ENCODE data around the gene SNAI3. TPM values are rescaled to one million over a fixed set of nuclear protein-coding genes. Genes with fewer than 3 reads are reported as not detected.

SNAI3 gene
- total and polyA plus RNA-seq, 9 of the 15 experiments (the other 6 are each of a cell fraction or from before 2014, with no cell fraction given): 0.04 to 4.1 (median 0.80) TPM; not detected in 1

DNA sequence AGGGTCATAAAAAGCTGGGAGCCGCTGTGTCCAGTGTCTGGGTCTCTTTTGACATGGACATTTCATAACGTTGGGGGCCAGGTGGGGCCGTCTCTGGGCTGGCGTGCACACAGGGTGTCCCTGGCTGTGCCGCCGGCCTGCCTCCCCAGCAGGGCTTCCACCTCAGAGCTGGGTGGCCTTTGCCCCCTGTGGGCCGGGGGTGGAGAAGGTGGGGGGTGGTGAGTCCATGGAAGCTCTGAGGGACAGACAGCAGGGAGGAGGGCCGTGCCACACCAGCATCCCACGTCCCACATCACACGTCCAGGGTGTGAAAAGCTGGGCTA, 908 bp upstream of the SNAI3 start:
- Histone ChIP-seq H3K9ac (ENCODE audit: insufficient read depth in 1 of 2, low read depth in 2 of 2, low read length in 2 of 2) (peak overlapping the region; percentile 13 to 20; a peak in 1 of 4 replicates), H3K4me3 (no peak overlapping the region), H2AFZ (ENCODE audit: low read depth, low read length) (peak overlapping the region; percentile 88; the same call in 1 of the 2 replicates), H3K27me3 (ENCODE audit: control insufficient read depth in 2 of 2, insufficient read depth in 2 of 2, low read length in 2 of 2) (no peaks in the 10 kb centered on the region), H3K4me2 (ENCODE audit: insufficient read depth, low read length) (peak overlapping the region; percentile 75), H4K20me1 (replicated peaks; ENCODE audit: control insufficient read depth, insufficient read depth, low read length) (no peaks in the 10 kb centered on the region; the same call in 1 of the 2 replicates), H3K9me1 (ENCODE audit: control insufficient read depth, insufficient read depth, low read length) (no peaks in the 10 kb centered on the region), H3K27ac (ENCODE audit: extremely low read depth, low read depth, low read length) (peak overlapping the region; percentile 44; the same call in 1 of the 3 replicates), H3K9me3 (replicated peaks; ENCODE audit: control insufficient read depth, insufficient read depth, low read depth, low read length) (no peaks in the 10 kb centered on the region), H3K36me3 (ENCODE audit: control insufficient read depth, insufficient read depth, low read length) (no peaks in the 10 kb centered on the region), H3K4me1 (replicated peaks in 1 of 2; ENCODE audit: control insufficient read depth in 2 of 2, insufficient read depth in 2 of 2, low read length in 2 of 2) (peaks cover 43 to 75% of the 10 kb centered on the region in 2 experiments), H3K79me2 (ENCODE audit: control insufficient read depth, insufficient read depth, low read length) (no peaks in the 10 kb centered on the region; the same call in 2 of the 3 replicates)
- ChIA-PET POLR2A (interaction anchor here (0.6 to 2.1 kb wide), 12 partner anchors 17 to 141 kb away, joined by 3 to 9 read pairs (median 4); partner anchors contain the start of gene ZC3H18), CTCF (ENCODE audit: low intra/inter-chr PET ratio) (no interaction called here)
- TF ChIP-seq YY1 (IDR thresholded peaks at IDR 0.05; ENCODE audit: borderline replicate concordance in 1 of 3, control insufficient read depth in 1 of 3, extremely low read depth in 1 of 3, insufficient read depth in 3 of 3, insufficient read length in 1 of 3, insufficient replicate concordance in 2 of 3, low read depth in 1 of 3, low read length in 2 of 3) (no peak), EGR1 (conservative IDR thresholded peaks at IDR 0.05) (peak; percentile 30; the same call in 1 of the 2 replicates)
- in situ Hi-C loops (cut with MboI) (no loop called here), intact Hi-C loops (cut with micrococcal nuclease) (loop anchor here (2.0 to 5.0 kb wide), 3 partner anchors 24 to 85 kb away; partner anchors contain the start of gene MVD)
- FAIRE-seq: peak; percentile 60
- WGBS (ENCODE audit: insufficient coverage, low coverage, missing lambda C conversion rate): 24% methylated on average over 10 of the region's 10 CpGs
- no peak for ATAC-seq
- DNase-seq (ENCODE audit: extremely low read depth in 1 of 4, low spot score in 3 of 4): peak in 1 of 4 experiments; percentile 57
- BruUV-seq (replicated peaks): no TSS peak

DNA sequence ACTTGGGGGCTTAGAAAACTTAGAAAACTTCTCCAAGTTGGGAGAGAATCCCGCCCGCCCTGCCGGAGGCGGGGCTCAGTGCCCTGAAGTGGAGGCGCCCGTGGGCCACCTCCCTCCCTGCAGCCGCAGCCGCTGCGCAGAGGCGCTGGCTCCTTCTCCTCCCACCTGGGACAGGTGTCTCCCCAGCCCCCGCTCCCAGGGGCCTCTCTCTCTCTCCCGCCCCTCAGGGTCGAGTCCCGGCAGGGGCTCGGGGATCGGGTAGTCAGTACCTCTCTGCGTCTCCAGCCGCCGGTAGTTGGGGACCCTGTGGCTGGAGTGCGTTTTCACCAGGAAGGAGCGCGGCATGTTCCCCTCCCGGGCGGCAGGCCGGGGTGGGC, 257 bp downstream of the SNAI3 start:
- Histone ChIP-seq H3K27me3 (ENCODE audit: control insufficient read depth in 2 of 2, insufficient read depth in 2 of 2, low read length in 2 of 2) (no peaks in the 10 kb centered on the region), H2AFZ (ENCODE audit: low read depth, low read length) (peak overlapping the region; percentile 88), H3K27ac (ENCODE audit: extremely low read depth, low read depth, low read length) (peak overlapping the region; percentile 21; the same call in 2 of the 3 replicates), H3K9me3 (replicated peaks; ENCODE audit: control insufficient read depth, insufficient read depth, low read depth, low read length) (no peaks in the 10 kb centered on the region), H3K9me1 (ENCODE audit: control insufficient read depth, insufficient read depth, low read length) (no peaks in the 10 kb centered on the region), H3K36me3 (ENCODE audit: control insufficient read depth, insufficient read depth, low read length) (no peaks in the 10 kb centered on the region), H3K4me3 (peak overlapping the region; percentile 60), H4K20me1 (replicated peaks; ENCODE audit: control insufficient read depth, insufficient read depth, low read length) (no peaks in the 10 kb centered on the region; the same call in 1 of the 2 replicates), H3K9ac (ENCODE audit: insufficient read depth in 1 of 2, low read depth in 2 of 2, low read length in 2 of 2) (peak overlapping the region; percentile 44 to 90; a peak in 3 of 4 replicates), H3K4me2 (ENCODE audit: insufficient read depth, low read length) (peak overlapping the region; percentile 75), H3K79me2 (ENCODE audit: control insufficient read depth, insufficient read depth, low read length) (no peaks in the 10 kb centered on the region; the same call in 2 of the 3 replicates), H3K4me1 (replicated peaks in 1 of 2; ENCODE audit: control insufficient read depth in 2 of 2, insufficient read depth in 2 of 2, low read length in 2 of 2) (peaks cover 36 to 75% of the 10 kb centered on the region in 2 experiments)
- intact Hi-C loops (cut with micrococcal nuclease): loop anchor here (2.0 to 5.0 kb wide), 3 partner anchors 23 to 86 kb away; partner anchors contain the start of gene MVD
- ChIA-PET CTCF (ENCODE audit: low intra/inter-chr PET ratio) (no interaction called here), POLR2A (interaction anchor here (1.1 to 2.0 kb wide), 4 partner anchors 16 to 116 kb away, joined by 3 to 9 read pairs (median 6); partner anchors contain the start of genes MVD and ZC3H18)
- in situ Hi-C loops (cut with MboI): no loop called here
- FAIRE-seq: no peak
- ATAC-seq: peak; percentile 34
- DNase-seq (ENCODE audit: extremely low read depth in 1 of 4, low spot score in 3 of 4): peak; percentile 58 to 80 (median 71)
- BruUV-seq (replicated peaks): no TSS peak
- 0% methylated on average over 18 of the region's 25 CpGs for WGBS (ENCODE audit: insufficient coverage, low coverage, missing lambda C conversion rate)
- no peak for TF ChIP-seq GABPA (tag; conservative IDR thresholded peaks at IDR 0.05; ENCODE audit: low read depth)
- TF ChIP-seq GABPB1 (CRISPR knock-in tag; IDR thresholded peaks at IDR 0.05): 0 out of 2 replicates have a peak, but pooled peaks have one; percentile 18
- no peak for TF ChIP-seq POLR2AphosphoS5 (IDR thresholded peaks at IDR 0.05; ENCODE audit: control insufficient read depth, insufficient read depth, low read depth, low read length)
- no peak for TF ChIP-seq ZNF316 (IDR thresholded peaks at IDR 0.05)
- TF ChIP-seq, protein P1, sequence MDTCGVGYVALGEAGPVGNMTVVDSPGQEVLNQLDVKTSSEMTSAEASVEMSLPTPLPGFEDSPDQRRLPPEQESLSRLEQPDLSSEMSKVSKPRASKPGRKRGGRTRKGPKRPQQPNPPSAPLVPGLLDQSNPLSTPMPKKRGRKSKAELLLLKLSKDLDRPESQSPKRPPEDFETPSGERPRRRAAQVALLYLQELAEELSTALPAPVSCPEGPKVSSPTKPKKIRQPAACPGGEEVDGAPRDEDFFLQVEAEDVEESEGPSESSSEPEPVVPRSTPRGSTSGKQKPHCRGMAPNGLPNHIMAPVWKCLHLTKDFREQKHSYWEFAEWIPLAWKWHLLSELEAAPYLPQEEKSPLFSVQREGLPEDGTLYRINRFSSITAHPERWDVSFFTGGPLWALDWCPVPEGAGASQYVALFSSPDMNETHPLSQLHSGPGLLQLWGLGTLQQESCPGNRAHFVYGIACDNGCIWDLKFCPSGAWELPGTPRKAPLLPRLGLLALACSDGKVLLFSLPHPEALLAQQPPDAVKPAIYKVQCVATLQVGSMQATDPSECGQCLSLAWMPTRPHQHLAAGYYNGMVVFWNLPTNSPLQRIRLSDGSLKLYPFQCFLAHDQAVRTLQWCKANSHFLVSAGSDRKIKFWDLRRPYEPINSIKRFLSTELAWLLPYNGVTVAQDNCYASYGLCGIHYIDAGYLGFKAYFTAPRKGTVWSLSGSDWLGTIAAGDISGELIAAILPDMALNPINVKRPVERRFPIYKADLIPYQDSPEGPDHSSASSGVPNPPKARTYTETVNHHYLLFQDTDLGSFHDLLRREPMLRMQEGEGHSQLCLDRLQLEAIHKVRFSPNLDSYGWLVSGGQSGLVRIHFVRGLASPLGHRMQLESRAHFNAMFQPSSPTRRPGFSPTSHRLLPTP (IDR thresholded peaks at IDR 0.05; ENCODE audit: borderline replicate concordance, extremely low read depth, insufficient read length): peak; percentile 11
- 0 out of 2 replicates have a peak, but pooled peaks have one; percentile 8 for TF ChIP-seq RB1 (IDR thresholded peaks at IDR 0.05; ENCODE audit: low read depth)
- TF ChIP-seq PCBP1 (IDR thresholded peaks at IDR 0.05; ENCODE audit: low read depth, low read length, poor library complexity, severe bottlenecking): peak; percentile 84
- no peak for TF ChIP-seq RBM25 (IDR thresholded peaks at IDR 0.05; ENCODE audit: low read depth, low read length, severe bottlenecking)
- TF ChIP-seq MAZ (CRISPR knock-in tag; conservative IDR thresholded peaks at IDR 0.05 in 1 of 2, IDR thresholded peaks at IDR 0.05 in 1 of 2): peak; percentile 48 to 55; a peak in 2 of 4 replicates

Measured in K562 (cell line).